GM18505 (cell line): ENCODE data around the gene RAB7B.

Source experiments
- ATAC-seq: cut with Tn5 transposase; IDR thresholded peaks from one replicate; pipeline ENCODE4 v1.9.1; 2021; ENCODE audit not compliant: unreplicated experiment
- POLR2A ChIP-seq: IDR thresholded peaks from 4 replicates; pipeline ENCODE4 v1.6.1; 2011; ENCODE audit warnings: borderline replicate concordance; ENCODE audit not compliant: insufficient read depth, insufficient read length; ENCODE audit errors: extremely low read depth

The RAB7B gene

GRCh38 chr1:206036663-206037455 is 33.7 kb upstream of the RAB7B start:
- no peak for TF ChIP-seq POLR2A
- no peak for ATAC-seq

DNA sequence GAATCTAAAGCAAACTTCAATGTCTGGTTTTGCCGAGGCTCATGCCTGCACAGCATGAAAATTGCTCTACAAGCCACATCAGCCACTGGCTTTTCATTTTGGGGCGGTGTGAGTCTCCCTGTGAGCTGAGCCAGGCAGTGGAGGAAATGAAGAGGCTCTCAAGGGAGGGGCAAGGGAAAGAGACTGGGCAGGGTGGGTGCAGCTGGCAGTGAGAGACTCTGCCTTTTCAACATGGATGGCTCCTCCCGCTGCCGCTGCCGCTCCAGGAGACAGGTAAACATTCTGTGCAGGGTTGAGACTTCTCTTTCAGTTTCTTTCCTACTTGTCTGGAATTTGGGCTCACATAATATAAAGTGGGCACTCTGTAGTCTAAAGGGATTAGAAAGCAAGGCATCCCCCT is 31.8 kb upstream of the RAB7B start:
- no peak for TF ChIP-seq POLR2A
- no peak for ATAC-seq

DNA sequence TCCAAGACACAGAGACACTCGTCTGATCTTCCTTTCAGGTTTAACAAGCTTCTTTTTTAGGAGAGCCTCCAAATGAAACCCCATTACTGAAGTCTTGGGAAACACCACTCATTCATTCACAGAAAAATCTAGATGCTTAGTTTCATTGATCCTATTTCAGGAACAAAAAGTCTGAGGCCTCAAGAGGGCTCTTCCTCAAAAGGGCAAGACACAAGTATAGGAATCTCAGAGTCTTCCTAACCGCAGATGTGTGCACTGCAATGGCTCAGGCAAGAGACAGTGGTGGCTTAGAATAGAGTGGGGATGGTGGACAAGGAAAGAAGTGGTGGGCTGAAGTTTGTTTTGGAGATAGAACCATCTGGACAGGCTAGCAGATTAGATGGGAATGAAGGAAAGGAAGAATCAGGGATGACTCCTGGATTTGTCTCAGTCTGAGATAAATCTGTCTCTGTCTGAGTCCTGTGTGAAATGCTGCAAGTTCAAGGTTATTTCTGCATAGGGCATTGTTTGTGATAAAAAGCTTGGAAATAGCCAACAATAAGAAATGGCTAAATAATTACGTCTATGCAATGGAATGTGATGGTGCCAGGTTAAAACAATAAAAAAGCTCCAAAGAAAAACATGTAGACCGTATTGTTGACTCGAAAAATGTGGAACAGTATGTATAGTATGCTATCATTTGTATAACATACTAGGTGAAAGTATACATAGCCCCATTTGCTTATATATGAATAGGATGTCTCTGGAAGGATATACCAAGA is 29.4 kb upstream of the RAB7B start:
- no peak for ATAC-seq
- TF ChIP-seq POLR2A: no peak

- TF ChIP-seq POLR2A: no peak
- ATAC-seq: no peak
Measured at GRCh38 chr1:206030714-206031113, 27.5 kb upstream of the RAB7B start.

GRCh38 chr1:206030191-206030590 is 27.0 kb upstream of the RAB7B start:
- ATAC-seq: no peak
- no peak for TF ChIP-seq POLR2A

DNA sequence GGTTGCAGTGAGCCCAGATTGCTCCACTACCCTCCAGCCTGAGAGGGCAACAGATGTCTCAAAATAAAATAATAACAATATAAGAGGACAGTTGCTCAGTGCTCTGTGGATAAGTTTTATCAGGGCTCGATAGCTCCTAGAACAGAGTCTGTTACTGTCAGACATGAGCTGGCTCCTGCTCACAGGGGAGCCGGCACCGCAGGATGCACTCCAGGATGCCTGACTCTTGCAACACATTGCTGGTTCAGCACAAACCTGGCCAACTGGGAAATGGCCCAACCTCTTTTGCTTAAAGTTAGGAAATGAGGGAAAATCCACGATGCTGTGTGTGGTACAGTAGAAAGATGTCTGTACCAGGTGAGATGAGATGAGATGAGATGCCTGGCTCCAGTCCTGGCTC is 26.3 kb upstream of the RAB7B start:
- no peak for ATAC-seq
- TF ChIP-seq POLR2A: no peak

- ATAC-seq: no peak
- TF ChIP-seq POLR2A: no peak
Measured at GRCh38 chr1:206025283-206025820, 22.2 kb upstream of the RAB7B start.

DNA sequence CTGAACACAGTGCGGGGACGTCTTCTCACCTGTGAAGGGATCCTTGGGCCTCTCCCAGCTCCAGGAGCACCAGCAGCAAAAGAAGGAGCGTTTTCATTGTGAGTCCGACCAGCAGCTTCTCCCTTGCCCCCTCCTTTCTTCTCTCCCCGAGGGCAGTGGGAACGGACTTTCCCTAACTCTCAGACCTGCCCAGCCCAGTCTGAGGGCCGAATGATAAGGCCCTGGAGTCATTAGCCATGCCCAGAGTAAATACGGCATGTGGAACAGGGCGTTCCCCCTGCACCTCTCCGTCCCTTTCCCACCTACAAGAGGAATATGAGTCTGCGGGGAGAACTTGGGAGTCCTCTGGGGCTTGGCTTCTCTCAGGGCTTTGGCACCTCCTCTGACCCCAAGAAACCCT is 20.5 kb upstream of the RAB7B start, which contains the start of gene CTSE:
CTSE (minus strand) TSS at position 201 of the 400 bp plus-strand sequence; CDS start at position 97, 104 bp downstream.
- no peak for TF ChIP-seq POLR2A
- ATAC-seq: no peak

- no peak for ATAC-seq
- TF ChIP-seq POLR2A: no peak
Measured at GRCh38 chr1:206022766-206023165, 19.6 kb upstream of the RAB7B start.

GRCh38 chr1:206021626-206022365 is 18.6 kb upstream of the RAB7B start:
- no peak for TF ChIP-seq POLR2A
- ATAC-seq: no peak

DNA sequence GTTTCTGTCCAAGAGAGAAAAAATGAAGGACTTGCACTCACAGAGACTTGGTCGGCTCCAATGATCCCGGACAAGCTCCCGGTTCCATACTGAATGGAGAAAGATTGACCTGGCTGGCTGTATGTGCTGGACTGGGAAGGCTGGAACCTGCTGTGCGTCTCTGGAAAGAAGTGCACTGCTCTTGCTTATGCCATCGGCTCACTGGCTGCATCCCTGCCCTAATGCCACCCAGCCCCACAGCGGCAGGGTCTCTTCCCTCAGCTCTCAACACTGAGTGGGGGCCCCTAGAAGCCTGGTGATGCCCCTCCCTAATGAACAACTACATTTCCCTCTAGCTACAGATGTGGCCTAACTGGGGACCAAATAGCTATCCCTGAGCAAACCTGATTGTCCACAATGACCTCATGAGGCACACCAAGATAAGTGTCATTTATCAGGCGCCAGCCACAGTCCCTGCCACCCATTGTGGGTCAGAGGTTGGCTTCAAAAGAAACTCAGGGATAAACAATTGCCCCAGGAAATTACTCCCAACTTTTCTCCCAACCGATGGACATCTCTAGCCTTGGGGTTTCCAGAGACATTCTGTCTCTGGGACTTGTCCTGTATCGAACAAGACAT is 17.9 kb upstream of the RAB7B start:
- no peak for TF ChIP-seq POLR2A
- no peak for ATAC-seq

GRCh38 chr1:206020393-206021007 is 17.3 kb upstream of the RAB7B start:
- TF ChIP-seq POLR2A: no peak
- no peak for ATAC-seq
